Measurements from ENCODE around the gene BOC. TPM values are rescaled to one million over a fixed set of nuclear protein-coding genes. Genes with fewer than 3 reads are reported as not detected.

BOC gene
- total and polyA plus RNA-seq, 2 experiments from 2014 or later, result 2.1 to 4.1 TPM

DNA sequence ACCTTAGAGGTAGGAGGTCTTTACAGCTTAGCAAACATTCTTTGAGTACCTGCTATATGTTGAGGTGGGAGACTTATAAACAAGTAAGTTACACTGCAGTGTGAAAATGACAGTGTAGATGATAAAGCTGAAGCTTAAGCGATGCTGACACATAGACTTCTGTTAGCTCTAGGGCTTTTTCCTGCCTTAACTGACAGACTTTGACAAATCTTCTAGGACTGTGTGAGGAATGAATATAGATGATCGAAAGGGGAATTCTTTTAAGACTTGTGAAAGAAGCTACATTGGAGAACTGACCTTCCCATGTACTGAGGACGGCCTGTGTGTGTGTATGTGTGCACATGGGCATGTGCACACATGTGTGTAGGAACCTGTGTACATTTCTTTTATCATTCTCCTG lies 22.7 kb downstream of the BOC start:
- no peaks in the 10 kb centered on the region for H3K9me2 ChIP-seq (ENCODE audit: insufficient read depth)
- H3K36me3 Mint-ChIP-seq (ENCODE audit: low read depth), result no peaks in the 10 kb centered on the region
- H3K4me2 ChIP-seq, result no peak overlapping the region
- H3K4me1 ChIP-seq (ENCODE audit: insufficient read depth), result peaks cover 7% of the 10 kb centered on the region
- H3K4me3 ChIP-seq, result no peak overlapping the region
- no peak overlapping the region for H3K27ac ChIP-seq (ENCODE audit: low read depth)
- H3K27me3 Mint-ChIP-seq (ENCODE audit: insufficient read depth, low read depth, poor library complexity), result peaks cover 6% of the 10 kb centered on the region
- H3K27ac Mint-ChIP-seq, result no peak overlapping the region
- no peak overlapping the region for H3K4me3 Mint-ChIP-seq
- peaks cover 30% of the 10 kb centered on the region for H3K4me1 Mint-ChIP-seq
- no peaks in the 10 kb centered on the region for H3K27me3 ChIP-seq (ENCODE audit: insufficient read depth)
- no peaks in the 10 kb centered on the region for H4K20me1 ChIP-seq (replicated peaks; ENCODE audit: insufficient read depth)
- no peak overlapping the region for H2AFZ ChIP-seq
- no peaks in the 10 kb centered on the region for H3F3A ChIP-seq (replicated peaks; ENCODE audit: low read depth)
- TF ChIP-seq EZH2phosphoT487 (IDR thresholded peaks at IDR 0.05; ENCODE audit: unreplicated experiment), result no peak
- no peak for TF ChIP-seq CREB1 (CRISPR knock-in tag; IDR thresholded peaks at IDR 0.05; ENCODE audit: low read depth)
- no peak for TF ChIP-seq EZH2 (IDR thresholded peaks at IDR 0.05; ENCODE audit: low read depth, unreplicated experiment)
- TF ChIP-seq ZNF114 (CRISPR knock-in tag; IDR thresholded peaks at IDR 0.05), result no peak
- TF ChIP-seq NANOG (IDR thresholded peaks at IDR 0.05; ENCODE audit: borderline replicate concordance), result no peak
- TF ChIP-seq POLR2AphosphoS5 (IDR thresholded peaks at IDR 0.05; ENCODE audit: low read depth), result no peak
- TF ChIP-seq, protein P1, sequence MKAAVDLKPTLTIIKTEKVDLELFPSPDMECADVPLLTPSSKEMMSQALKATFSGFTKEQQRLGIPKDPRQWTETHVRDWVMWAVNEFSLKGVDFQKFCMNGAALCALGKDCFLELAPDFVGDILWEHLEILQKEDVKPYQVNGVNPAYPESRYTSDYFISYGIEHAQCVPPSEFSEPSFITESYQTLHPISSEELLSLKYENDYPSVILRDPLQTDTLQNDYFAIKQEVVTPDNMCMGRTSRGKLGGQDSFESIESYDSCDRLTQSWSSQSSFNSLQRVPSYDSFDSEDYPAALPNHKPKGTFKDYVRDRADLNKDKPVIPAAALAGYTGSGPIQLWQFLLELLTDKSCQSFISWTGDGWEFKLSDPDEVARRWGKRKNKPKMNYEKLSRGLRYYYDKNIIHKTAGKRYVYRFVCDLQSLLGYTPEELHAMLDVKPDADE (IDR thresholded peaks at IDR 0.05), result no peak
- TF ChIP-seq, protein P2, sequence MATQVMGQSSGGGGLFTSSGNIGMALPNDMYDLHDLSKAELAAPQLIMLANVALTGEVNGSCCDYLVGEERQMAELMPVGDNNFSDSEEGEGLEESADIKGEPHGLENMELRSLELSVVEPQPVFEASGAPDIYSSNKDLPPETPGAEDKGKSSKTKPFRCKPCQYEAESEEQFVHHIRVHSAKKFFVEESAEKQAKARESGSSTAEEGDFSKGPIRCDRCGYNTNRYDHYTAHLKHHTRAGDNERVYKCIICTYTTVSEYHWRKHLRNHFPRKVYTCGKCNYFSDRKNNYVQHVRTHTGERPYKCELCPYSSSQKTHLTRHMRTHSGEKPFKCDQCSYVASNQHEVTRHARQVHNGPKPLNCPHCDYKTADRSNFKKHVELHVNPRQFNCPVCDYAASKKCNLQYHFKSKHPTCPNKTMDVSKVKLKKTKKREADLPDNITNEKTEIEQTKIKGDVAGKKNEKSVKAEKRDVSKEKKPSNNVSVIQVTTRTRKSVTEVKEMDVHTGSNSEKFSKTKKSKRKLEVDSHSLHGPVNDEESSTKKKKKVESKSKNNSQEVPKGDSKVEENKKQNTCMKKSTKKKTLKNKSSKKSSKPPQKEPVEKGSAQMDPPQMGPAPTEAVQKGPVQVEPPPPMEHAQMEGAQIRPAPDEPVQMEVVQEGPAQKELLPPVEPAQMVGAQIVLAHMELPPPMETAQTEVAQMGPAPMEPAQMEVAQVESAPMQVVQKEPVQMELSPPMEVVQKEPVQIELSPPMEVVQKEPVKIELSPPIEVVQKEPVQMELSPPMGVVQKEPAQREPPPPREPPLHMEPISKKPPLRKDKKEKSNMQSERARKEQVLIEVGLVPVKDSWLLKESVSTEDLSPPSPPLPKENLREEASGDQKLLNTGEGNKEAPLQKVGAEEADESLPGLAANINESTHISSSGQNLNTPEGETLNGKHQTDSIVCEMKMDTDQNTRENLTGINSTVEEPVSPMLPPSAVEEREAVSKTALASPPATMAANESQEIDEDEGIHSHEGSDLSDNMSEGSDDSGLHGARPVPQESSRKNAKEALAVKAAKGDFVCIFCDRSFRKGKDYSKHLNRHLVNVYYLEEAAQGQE (IDR thresholded peaks at IDR 0.05; ENCODE audit: unreplicated experiment), result no peak
- TF ChIP-seq, protein P3, sequence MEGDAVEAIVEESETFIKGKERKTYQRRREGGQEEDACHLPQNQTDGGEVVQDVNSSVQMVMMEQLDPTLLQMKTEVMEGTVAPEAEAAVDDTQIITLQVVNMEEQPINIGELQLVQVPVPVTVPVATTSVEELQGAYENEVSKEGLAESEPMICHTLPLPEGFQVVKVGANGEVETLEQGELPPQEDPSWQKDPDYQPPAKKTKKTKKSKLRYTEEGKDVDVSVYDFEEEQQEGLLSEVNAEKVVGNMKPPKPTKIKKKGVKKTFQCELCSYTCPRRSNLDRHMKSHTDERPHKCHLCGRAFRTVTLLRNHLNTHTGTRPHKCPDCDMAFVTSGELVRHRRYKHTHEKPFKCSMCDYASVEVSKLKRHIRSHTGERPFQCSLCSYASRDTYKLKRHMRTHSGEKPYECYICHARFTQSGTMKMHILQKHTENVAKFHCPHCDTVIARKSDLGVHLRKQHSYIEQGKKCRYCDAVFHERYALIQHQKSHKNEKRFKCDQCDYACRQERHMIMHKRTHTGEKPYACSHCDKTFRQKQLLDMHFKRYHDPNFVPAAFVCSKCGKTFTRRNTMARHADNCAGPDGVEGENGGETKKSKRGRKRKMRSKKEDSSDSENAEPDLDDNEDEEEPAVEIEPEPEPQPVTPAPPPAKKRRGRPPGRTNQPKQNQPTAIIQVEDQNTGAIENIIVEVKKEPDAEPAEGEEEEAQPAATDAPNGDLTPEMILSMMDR (conservative IDR thresholded peaks at IDR 0.05; ENCODE audit: low read depth in 2 of 2), result no peak
- no peak for TF ChIP-seq ZNF331 (CRISPR knock-in tag; IDR thresholded peaks at IDR 0.05; ENCODE audit: low read depth)
- no peak for TF ChIP-seq STAT1 (IDR thresholded peaks at IDR 0.05; ENCODE audit: unreplicated experiment)
- TF ChIP-seq, protein P4, sequence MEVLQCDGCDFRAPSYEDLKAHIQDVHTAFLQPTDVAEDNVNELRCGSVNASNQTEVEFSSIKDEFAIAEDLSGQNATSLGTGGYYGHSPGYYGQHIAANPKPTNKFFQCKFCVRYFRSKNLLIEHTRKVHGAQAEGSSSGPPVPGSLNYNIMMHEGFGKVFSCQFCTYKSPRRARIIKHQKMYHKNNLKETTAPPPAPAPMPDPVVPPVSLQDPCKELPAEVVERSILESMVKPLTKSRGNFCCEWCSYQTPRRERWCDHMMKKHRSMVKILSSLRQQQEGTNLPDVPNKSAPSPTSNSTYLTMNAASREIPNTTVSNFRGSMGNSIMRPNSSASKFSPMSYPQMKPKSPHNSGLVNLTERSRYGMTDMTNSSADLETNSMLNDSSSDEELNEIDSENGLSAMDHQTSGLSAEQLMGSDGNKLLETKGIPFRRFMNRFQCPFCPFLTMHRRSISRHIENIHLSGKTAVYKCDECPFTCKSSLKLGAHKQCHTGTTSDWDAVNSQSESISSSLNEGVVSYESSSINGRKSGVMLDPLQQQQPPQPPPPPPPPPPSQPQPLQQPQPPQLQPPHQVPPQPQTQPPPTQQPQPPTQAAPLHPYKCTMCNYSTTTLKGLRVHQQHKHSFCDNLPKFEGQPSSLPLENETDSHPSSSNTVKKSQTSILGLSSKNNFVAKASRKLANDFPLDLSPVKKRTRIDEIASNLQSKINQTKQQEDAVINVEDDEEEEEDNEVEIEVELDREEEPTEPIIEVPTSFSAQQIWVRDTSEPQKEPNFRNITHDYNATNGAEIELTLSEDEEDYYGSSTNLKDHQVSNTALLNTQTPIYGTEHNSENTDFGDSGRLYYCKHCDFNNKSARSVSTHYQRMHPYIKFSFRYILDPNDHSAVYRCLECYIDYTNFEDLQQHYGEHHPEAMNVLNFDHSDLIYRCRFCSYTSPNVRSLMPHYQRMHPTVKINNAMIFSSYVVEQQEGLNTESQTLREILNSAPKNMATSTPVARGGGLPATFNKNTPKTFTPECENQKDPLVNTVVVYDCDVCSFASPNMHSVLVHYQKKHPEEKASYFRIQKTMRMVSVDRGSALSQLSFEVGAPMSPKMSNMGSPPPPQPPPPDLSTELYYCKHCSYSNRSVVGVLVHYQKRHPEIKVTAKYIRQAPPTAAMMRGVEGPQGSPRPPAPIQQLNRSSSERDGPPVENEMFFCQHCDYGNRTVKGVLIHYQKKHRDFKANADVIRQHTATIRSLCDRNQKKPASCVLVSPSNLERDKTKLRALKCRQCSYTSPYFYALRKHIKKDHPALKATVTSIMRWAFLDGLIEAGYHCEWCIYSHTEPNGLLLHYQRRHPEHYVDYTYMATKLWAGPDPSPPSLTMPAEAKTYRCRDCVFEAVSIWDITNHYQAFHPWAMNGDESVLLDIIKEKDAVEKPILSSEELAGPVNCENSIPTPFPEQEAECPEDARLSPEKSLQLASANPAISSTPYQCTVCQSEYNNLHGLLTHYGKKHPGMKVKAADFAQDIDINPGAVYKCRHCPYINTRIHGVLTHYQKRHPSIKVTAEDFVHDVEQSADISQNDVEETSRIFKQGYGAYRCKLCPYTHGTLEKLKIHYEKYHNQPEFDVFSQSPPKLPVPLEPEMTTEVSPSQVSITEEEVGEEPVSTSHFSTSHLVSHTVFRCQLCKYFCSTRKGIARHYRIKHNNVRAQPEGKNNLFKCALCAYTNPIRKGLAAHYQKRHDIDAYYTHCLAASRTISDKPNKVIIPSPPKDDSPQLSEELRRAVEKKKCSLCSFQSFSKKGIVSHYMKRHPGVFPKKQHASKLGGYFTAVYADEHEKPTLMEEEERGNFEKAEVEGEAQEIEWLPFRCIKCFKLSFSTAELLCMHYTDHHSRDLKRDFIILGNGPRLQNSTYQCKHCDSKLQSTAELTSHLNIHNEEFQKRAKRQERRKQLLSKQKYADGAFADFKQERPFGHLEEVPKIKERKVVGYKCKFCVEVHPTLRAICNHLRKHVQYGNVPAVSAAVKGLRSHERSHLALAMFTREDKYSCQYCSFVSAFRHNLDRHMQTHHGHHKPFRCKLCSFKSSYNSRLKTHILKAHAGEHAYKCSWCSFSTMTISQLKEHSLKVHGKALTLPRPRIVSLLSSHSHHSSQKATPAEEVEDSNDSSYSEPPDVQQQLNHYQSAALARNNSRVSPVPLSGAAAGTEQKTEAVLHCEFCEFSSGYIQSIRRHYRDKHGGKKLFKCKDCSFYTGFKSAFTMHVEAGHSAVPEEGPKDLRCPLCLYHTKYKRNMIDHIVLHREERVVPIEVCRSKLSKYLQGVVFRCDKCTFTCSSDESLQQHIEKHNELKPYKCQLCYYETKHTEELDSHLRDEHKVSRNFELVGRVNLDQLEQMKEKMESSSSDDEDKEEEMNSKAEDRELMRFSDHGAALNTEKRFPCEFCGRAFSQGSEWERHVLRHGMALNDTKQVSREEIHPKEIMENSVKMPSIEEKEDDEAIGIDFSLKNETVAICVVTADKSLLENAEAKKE (CRISPR knock-in tag; IDR thresholded peaks at IDR 0.05), result no peak
- H3K79me2 ChIP-seq (replicated peaks; ENCODE audit: insufficient read depth), result no peaks in the 10 kb centered on the region
- no peak for ATAC-seq
- H3K9me3 Mint-ChIP-seq, result no peaks in the 10 kb centered on the region
- no peaks in the 10 kb centered on the region; the same call in 1 of the 2 replicates for H3K36me3 ChIP-seq (ENCODE audit: insufficient read depth)
- DNase-seq (ENCODE audit: low spot score), result no peak
